ES-I3 (cell line): ENCODE measurements around the gene DNAJA4.

Experiments
- H3K36me3 ChIP-seq: 2 replicates; pipeline ENCODE4 v1.6.1; 2013; ENCODE audit warnings: mild to moderate bottlenecking, low read length, control low read depth, moderate library complexity; ENCODE audit not compliant: insufficient read depth
- H3K4me1 ChIP-seq: 2 replicates; pipeline ENCODE4 v1.6.1; 2013; ENCODE audit warnings: mild to moderate bottlenecking, control low read depth, low read length; ENCODE audit not compliant: insufficient read depth
- H3K9ac ChIP-seq: 2 replicates; pipeline ENCODE4 v1.6.1; 2013; ENCODE audit warnings: low read depth, mild to moderate bottlenecking, low read length, moderate library complexity
- H3K9me3 ChIP-seq: 2 replicates; pipeline ENCODE4 v1.6.1; 2013; ENCODE audit warnings: mild to moderate bottlenecking, low read length, moderate library complexity; ENCODE audit not compliant: control insufficient read depth, insufficient read depth

DNAJA4 gene

GRCh38 chr15:78280319-78281072 is 16.1 kb downstream of the DNAJA4 start:
- Histone ChIP-seq H3K9me3 (no peaks in the 10 kb centered on the region), H3K4me1 (no peaks in the 10 kb centered on the region; the same call in 1 of the 2 replicates), H3K9ac (no peak overlapping the region), H3K36me3 (peaks cover 5% of the 10 kb centered on the region)

DNA sequence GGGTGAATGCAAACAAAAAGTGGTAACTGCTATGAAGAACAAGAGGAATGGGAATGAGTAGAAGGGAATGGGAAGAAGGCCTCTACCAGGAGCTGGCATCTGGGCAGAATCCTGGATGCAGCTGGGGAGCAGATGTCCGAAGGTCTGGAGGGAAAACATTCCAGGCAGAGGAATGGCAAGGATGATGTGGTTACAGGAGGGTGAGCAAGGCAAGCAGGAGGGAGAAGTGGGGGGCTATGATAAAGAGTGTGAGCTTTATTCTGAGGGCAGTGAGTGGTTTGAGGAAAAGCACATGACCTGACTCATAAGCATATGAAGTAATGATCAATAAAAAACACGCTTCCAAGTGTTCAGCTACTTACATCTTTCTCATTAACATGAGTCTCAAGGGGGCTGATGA is 18.0 kb downstream of the DNAJA4 start:
- no peaks in the 10 kb centered on the region for H3K9me3 ChIP-seq
- H3K36me3 ChIP-seq: peaks cover 12% of the 10 kb centered on the region
- no peaks in the 10 kb centered on the region for H3K4me1 ChIP-seq
- H3K9ac ChIP-seq: no peak overlapping the region

- peaks cover 16% of the 10 kb centered on the region for H3K36me3 ChIP-seq
Observed at GRCh38 chr15:78284758-78285157, 20.4 kb downstream of the DNAJA4 start.

GRCh38 chr15:78290222-78290621 is 25.9 kb downstream of the DNAJA4 start:
- H3K9ac ChIP-seq: no peak overlapping the region
- peaks cover 22% of the 10 kb centered on the region for H3K36me3 ChIP-seq
- no peaks in the 10 kb centered on the region for H3K9me3 ChIP-seq
- no peaks in the 10 kb centered on the region for H3K4me1 ChIP-seq

More at GRCh38 chr15:78284758-78285157, 20.4 kb downstream of the DNAJA4 start:
- Histone ChIP-seq H3K4me1 (no peaks in the 10 kb centered on the region), H3K9me3 (no peaks in the 10 kb centered on the region), H3K9ac (no peak overlapping the region)

DNA sequence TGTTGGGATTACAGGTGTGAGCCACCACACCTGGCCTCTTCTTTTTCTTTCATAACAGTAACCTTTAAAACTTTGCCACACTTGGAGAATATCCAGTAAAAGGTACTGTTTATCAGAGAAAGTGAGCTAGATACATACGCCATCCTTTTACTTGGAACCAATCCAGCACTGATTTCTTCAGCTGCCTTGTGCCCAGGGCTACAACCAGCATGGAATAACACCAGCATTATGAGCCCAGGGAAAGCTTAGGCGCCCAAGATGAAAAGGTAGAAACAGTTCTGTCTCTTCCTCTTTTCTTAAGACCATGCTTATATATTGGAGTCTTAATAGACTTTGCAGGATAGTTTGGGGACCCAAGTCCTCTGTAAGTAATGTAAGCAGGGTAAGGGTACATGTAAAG is 26.7 kb downstream of the DNAJA4 start:
- Histone ChIP-seq H3K9ac (no peak overlapping the region), H3K4me1 (no peaks in the 10 kb centered on the region), H3K9me3 (no peaks in the 10 kb centered on the region), H3K36me3 (peaks cover 20% of the 10 kb centered on the region)

GRCh38 chr15:78291698-78292097 is 27.3 kb downstream of the DNAJA4 start:
- Histone ChIP-seq H3K9ac (no peak overlapping the region), H3K9me3 (no peaks in the 10 kb centered on the region), H3K4me1 (no peaks in the 10 kb centered on the region), H3K36me3 (peaks cover 14% of the 10 kb centered on the region; the same call in 1 of the 2 replicates)

- Histone ChIP-seq H3K9me3 (no peaks in the 10 kb centered on the region), H3K9ac (no peak overlapping the region), H3K4me1 (no peaks in the 10 kb centered on the region), H3K36me3 (peaks cover 13% of the 10 kb centered on the region; the same call in 1 of the 2 replicates)
Observed at GRCh38 chr15:78292219-78292618, 27.9 kb downstream of the DNAJA4 start.

DNA sequence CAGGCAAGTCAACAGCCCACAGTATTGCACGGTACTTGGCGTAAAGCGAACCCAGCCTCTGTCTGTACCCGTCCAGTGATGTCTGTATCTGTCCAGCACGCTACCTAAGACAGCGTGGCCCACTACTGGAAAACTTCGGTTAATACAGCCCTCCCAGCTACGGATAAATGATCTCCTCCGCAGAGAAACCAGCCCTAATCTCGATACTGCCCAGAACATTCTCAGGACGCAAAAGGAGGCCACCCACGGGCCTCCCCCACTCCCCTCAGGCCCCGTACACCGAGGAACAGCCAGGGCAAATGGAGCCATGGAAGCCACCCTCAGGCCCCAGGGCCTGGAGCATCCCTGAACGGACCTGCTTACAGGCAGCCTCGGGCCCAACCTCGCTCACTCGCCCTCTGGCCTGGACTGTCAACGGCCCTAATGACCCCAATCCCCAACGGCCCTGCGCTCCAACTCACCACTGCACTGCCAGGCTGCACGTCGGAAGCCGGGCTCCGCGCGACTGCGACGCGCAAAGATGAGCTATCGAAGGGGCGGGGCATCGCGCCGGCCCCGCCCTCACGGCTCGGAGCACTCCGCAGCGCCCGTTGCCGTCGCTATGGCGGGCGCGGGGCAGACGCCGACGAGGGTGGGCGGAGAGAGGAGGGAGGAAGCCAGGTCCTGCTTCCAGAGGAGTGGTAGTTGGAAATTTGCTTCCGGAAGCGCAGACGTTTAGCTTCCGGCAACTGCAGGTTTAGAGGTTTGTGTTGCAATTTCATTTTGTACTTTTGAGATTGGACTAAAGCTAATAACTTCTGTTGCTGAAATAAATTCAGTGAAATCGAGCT is 35.0 kb downstream of the DNAJA4 start, which contains the start of gene SKIC8:
Gene SKIC8 (minus strand): TSS at position 509 of the 830 bp plus-strand sequence. CDS start 3,923 bp downstream, outside the sequence.
- peaks cover 4% of the 10 kb centered on the region; the same call in 1 of the 2 replicates for H3K36me3 ChIP-seq
- H3K9me3 ChIP-seq: no peaks in the 10 kb centered on the region
- peak within 1 kb of the TSS; percentile 96 for H3K9ac ChIP-seq
- H3K4me1 ChIP-seq: no peaks in the 10 kb centered on the region

GRCh38 chr15:78301326-78301725 is 37.0 kb downstream of the DNAJA4 start:
- no peaks in the 10 kb centered on the region for H3K36me3 ChIP-seq
- no peaks in the 10 kb centered on the region for H3K9me3 ChIP-seq
- peaks cover 2% of the 10 kb centered on the region; the same call in 1 of the 2 replicates for H3K4me1 ChIP-seq
- H3K9ac ChIP-seq: no peak overlapping the region

DNA sequence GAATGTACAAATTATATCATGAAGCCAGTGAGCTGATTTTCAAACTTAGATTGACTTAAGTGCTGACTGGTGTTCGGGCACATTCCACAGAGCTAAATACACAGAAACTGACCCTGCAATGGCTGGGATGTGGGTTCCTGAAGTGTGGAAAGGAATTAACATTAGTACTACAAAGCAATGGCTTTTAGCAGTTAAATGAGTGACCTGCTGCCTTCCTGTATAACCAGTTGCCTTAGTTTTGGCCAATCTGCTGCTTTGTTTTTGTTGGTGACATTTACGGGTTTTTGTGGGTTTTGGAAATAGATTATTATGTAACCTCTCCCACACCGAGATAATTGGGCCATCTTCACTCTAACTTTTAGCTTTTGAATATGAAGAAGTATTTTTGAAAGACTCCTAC is 37.5 kb downstream of the DNAJA4 start:
- peaks cover 4% of the 10 kb centered on the region; the same call in 1 of the 2 replicates for H3K4me1 ChIP-seq
- no peaks in the 10 kb centered on the region for H3K9me3 ChIP-seq
- H3K9ac ChIP-seq: no peak overlapping the region
- H3K36me3 ChIP-seq: no peaks in the 10 kb centered on the region

- Histone ChIP-seq H3K9me3 (no peaks in the 10 kb centered on the region), H3K4me1 (peaks cover 4% of the 10 kb centered on the region; the same call in 1 of the 2 replicates), H3K9ac (peak overlapping the region; percentile 34; the same call in 1 of the 2 replicates), H3K36me3 (no peaks in the 10 kb centered on the region)
Observed at GRCh38 chr15:78302579-78303312, 38.4 kb downstream of the DNAJA4 start.

- Histone ChIP-seq H3K9me3 (no peaks in the 10 kb centered on the region), H3K36me3 (no peaks in the 10 kb centered on the region), H3K9ac (no peak overlapping the region; the same call in 1 of the 2 replicates), H3K4me1 (peaks cover 4% of the 10 kb centered on the region; the same call in 1 of the 2 replicates)
Observed at GRCh38 chr15:78304216-78305066, 40.1 kb downstream of the DNAJA4 start.

DNA sequence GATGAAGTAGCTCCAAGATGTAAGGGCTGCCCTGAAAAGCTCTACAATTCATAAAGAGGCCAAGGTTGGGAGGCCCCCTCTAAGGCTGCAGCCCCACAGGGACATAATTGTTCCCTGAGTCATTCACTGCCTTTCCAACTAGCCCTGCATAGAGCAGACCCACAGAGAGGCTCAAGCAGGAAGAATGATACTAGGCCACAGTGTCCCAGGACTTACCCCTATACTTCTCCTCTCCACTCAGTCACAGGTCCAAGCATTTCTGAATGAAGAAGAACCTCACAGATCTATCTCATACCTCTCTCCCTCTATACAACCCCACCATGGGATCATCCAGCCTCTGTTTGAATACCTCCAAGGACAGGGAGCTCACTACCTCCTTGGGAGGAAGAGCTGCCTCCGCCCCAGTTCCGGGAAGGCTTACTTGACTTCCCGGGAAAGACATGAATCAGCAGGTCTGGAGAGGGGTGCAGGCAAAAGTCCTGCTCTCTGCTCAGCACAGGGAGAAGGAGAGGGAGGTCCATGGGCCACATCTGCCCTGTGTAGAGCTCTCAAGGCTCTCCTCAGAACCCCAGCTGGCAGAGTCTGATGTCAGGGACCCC is 41.9 kb downstream of the DNAJA4 start:
- Histone ChIP-seq H3K36me3 (no peaks in the 10 kb centered on the region), H3K4me1 (peaks cover 4% of the 10 kb centered on the region; the same call in 1 of the 2 replicates), H3K9ac (no peak overlapping the region), H3K9me3 (no peaks in the 10 kb centered on the region)
